IMR-90 (cell line): Measurements from ENCODE around the gene FGF6. TPM values are rescaled to one million over a fixed set of nuclear protein-coding genes. Genes with fewer than 3 reads are reported as not detected.

Source experiments
- ATAC-seq: fragments of 200-7000 bp; cut with Tn5 transposase; 2 replicates; pipeline ENCODE4 v1.9.1; 2020; ENCODE audit warnings: low read depth, mild to moderate bottlenecking, moderate library complexity
- BruUV-seq: library from RNA; stranded (reverse); fragments of 400-500 nt; replicated peaks from 2 replicates; lab custom pipeline; 2021; lab: Mats Ljungman, UMichigan
- CTCF ChIA-PET: fragments of 300-600 bp; formaldehyde crosslinking; extraction: SDS; loops from one replicate; lab custom pipeline; 2021; ENCODE audit warnings: antibody characterized with exemption; lab: Yijun Ruan, JAX
- POLR2A ChIA-PET: fragments of 300-600 bp; sonication (Branson Sonifier 250); formaldehyde crosslinking; loops from one replicate; lab custom pipeline; 2022; ENCODE audit warnings: antibody characterized with exemption; ENCODE audit not compliant: unreplicated experiment; lab: Charles Lee
- DNase-seq: peaks from one replicate; pipeline ENCODE4 v3.0.0; 2013
- H2AFZ ChIP-seq: replicated peaks from 2 replicates; pipeline ENCODE3; 2013; ENCODE audit warnings: low read length, mild to moderate bottlenecking; ENCODE audit not compliant: poor library complexity
- H2AK5ac ChIP-seq: 2 replicates; pipeline ENCODE4 v1.6.1; 2013; ENCODE audit warnings: low read depth, low read length, inconsistent platforms
- H2AK9ac ChIP-seq: replicated peaks from 2 replicates; pipeline ENCODE3; 2013; ENCODE audit warnings: mild to moderate bottlenecking, low read depth, low read length, moderate library complexity; ENCODE audit not compliant: poor library complexity
- H2BK120ac ChIP-seq: 2 replicates; pipeline ENCODE4 v1.6.1; 2013; ENCODE audit warnings: low read depth, low read length, inconsistent platforms
- H2BK15ac ChIP-seq: 3 replicates; pipeline ENCODE4 v1.6.1; 2013; ENCODE audit warnings: low read depth, low read length, inconsistent platforms
- H2BK20ac ChIP-seq: 2 replicates; pipeline ENCODE4 v1.6.1; 2013; ENCODE audit warnings: low read depth, mild to moderate bottlenecking, inconsistent platforms, low read length, moderate library complexity
- H2BK5ac ChIP-seq: 2 replicates; pipeline ENCODE4 v1.6.1; 2013; ENCODE audit warnings: mild to moderate bottlenecking, low read depth, low read length, inconsistent platforms; ENCODE audit not compliant: poor library complexity, severe bottlenecking
- H3K14ac ChIP-seq: replicated peaks from 2 replicates; pipeline ENCODE4 v1.6.1; 2013; ENCODE audit warnings: low read depth, low read length, inconsistent platforms
- H3K18ac ChIP-seq: 2 replicates; pipeline ENCODE4 v1.6.1; 2013; ENCODE audit warnings: low read depth, low read length, control low read depth
- H3K23ac ChIP-seq: 2 replicates; pipeline ENCODE4 v1.6.1; 2013; ENCODE audit warnings: low read depth, low read length, inconsistent platforms
- H3K27ac ChIP-seq: 2 replicates; pipeline ENCODE4 v1.5.1; 2013; ENCODE audit warnings: mild to moderate bottlenecking, control low read depth, low read length; ENCODE audit not compliant: insufficient read depth
- H3K27me3 ChIP-seq: 2 replicates; pipeline ENCODE4 v1.6.1; 2013; ENCODE audit warnings: low read length; ENCODE audit not compliant: control insufficient read depth, insufficient read depth
- H3K36me3 ChIP-seq: 2 replicates; pipeline ENCODE4 v1.6.1; 2013; ENCODE audit warnings: low read length, mixed read lengths; ENCODE audit not compliant: control insufficient read depth, insufficient read depth
- H3K4ac ChIP-seq: 2 replicates; pipeline ENCODE4 v1.6.1; 2013; ENCODE audit warnings: low read depth, low read length, inconsistent platforms
- H3K4me1 ChIP-seq: 2 replicates; pipeline ENCODE4 v1.6.1; 2013; ENCODE audit warnings: low read length, mixed read lengths; ENCODE audit not compliant: control insufficient read depth, insufficient read depth
- H3K4me2 ChIP-seq: 2 replicates; pipeline ENCODE4 v1.6.1; 2013; ENCODE audit warnings: low read depth, mild to moderate bottlenecking, control low read depth, low read length, moderate library complexity
- H3K4me3 ChIP-seq: 2 replicates; pipeline ENCODE4 v1.5.1; 2013; ENCODE audit warnings: low read depth, mild to moderate bottlenecking, control low read depth, low read length, moderate library complexity; ENCODE audit not compliant: insufficient read depth
- H3K56ac ChIP-seq: 2 replicates; pipeline ENCODE4 v1.6.1; 2013; ENCODE audit warnings: low read length, inconsistent platforms; ENCODE audit not compliant: insufficient read depth; ENCODE audit errors: extremely low read depth
- H3K79me1 ChIP-seq, 2 experiments: 2 replicates each; pipeline ENCODE4 v1.6.1; 2013; ENCODE audit warnings: low read length in 2 of 2, inconsistent platforms in 1 of 2, low read depth in 1 of 2
- H3K9ac ChIP-seq: 2 replicates; pipeline ENCODE4 v1.6.1; 2013; ENCODE audit warnings: low read depth, low read length, control low read depth
- H3K9me1 ChIP-seq: 2 replicates; pipeline ENCODE4 v1.6.1; 2013; ENCODE audit warnings: low read length, inconsistent platforms; ENCODE audit not compliant: insufficient read depth
- H3K9me3 ChIP-seq: 2 replicates; pipeline ENCODE4 v1.6.1; 2013; ENCODE audit warnings: low read length; ENCODE audit not compliant: control insufficient read depth, insufficient read depth
- H4K20me1 ChIP-seq: 2 replicates; pipeline ENCODE4 v1.6.1; 2013; ENCODE audit warnings: low read length, inconsistent platforms; ENCODE audit not compliant: insufficient read depth
- H4K5ac ChIP-seq: 2 replicates; pipeline ENCODE4 v1.6.1; 2013; ENCODE audit warnings: mild to moderate bottlenecking, low read depth, low read length, control low read depth
- H4K8ac ChIP-seq, 2 experiments: 2 replicates each; pipeline ENCODE4 v1.6.1; 2013; ENCODE audit warnings: low read depth in 2 of 2, low read length in 2 of 2, control low read depth in 1 of 2, inconsistent platforms in 1 of 2
- H4K91ac ChIP-seq: 2 replicates; pipeline ENCODE4 v1.6.1; 2013; ENCODE audit warnings: low read depth, low read length, inconsistent platforms; ENCODE audit not compliant: insufficient read depth
- MAZ ChIP-seq: IDR thresholded peaks from 2 replicates; pipeline ENCODE4 v1.6.1; 2012; ENCODE audit warnings: low read depth, mild to moderate bottlenecking, low read length, improper control_type of control experiment, moderate library complexity, borderline replicate concordance
- RAD21 ChIP-seq: IDR thresholded peaks from 2 replicates; pipeline ENCODE4 v1.6.1; 2012; ENCODE audit warnings: low read length, improper control_type of control experiment
- RFX5 ChIP-seq: IDR thresholded peaks from 2 replicates; pipeline ENCODE4 v1.8.0; 2012; ENCODE audit warnings: low read depth, mild to moderate bottlenecking, low read length, moderate library complexity
- WGBS, 2 experiments: methylation state at CpG; one replicate each; pipeline versions ENCODE4 v1.1.5 to v1.1.7; 2013; ENCODE audit warnings: missing lambda C conversion rate in 2 of 2; ENCODE audit not compliant: insufficient read length in 1 of 2; ENCODE audit errors: extremely low coverage in 2 of 2; 5-methylcytosine and 5-hydroxymethylcytosine counted together
- dilution Hi-C: fragments of 300-500 bp; cut with HindIII; formaldehyde crosslinking; loops from one replicate; pipeline ENCODE4 v1.14.3; 2018; ENCODE audit warnings: low sequenced_read_pairs; ENCODE audit not compliant: unreplicated experiment
- in situ Hi-C: fragments of 300-500 bp; cut with MboI; formaldehyde crosslinking; loops from 3 replicates; pipeline ENCODE4 v1.14.3; 2019; ENCODE audit warnings: low sequenced_read_pairs, inconsistent platforms, mixed read lengths
- intact Hi-C: fragments of 100-400 bp; cut with micrococcal nuclease; formaldehyde crosslinking; loops from 2 replicates; pipeline ENCODE4 v1.10.0; 2022
- polyA plus RNA-seq, 3 experiments: library from polyadenylated mRNA; depleted of rRNA; stranded (reverse); fragments of >200 nt; gene quantifications; 2 replicates each; pipeline ENCODE4 v1.2.3, GENCODE V29; 2012; ENCODE audit warnings: low replicate concordance in 1 of 3
- total RNA-seq: library from RNA; depleted of rRNA; stranded (reverse); fragments of >200 nt; gene quantifications from 2 replicates; pipeline ENCODE4 v1.2.3, GENCODE V29; 2012

Gene FGF6
- total and polyA plus RNA-seq, 2 of the 4 experiments (the other 2 are of a cell fraction) = not detected

DNA sequence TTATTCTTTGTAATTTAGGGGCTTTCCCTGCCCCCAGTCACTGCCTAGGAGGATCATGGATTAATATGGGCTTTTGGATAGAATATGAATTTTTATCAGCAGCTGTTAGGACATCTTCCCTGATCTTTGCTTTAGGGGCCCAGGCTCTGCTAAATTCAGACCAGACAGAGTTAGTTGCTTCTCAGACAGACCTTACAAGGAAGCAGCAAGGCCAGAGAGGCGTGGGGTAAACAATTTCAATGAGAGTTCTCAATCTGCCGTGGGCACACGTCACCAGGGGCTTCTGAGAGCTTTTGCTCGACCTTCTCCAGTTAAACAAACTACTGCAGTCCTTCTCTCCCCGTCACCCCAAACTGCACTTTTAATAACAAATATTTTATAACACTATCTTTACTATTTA, 27.7 kb downstream of the FGF6 start:
- Histone ChIP-seq H2BK15ac (no peak overlapping the region), H3K4me3 (no peak overlapping the region), H2AFZ (no peak overlapping the region), H2AK9ac (no peak overlapping the region), H4K5ac (no peak overlapping the region), H4K91ac (no peak overlapping the region), H2BK20ac (no peak overlapping the region), H3K79me1 (no peaks in the 10 kb centered on the region), H3K4me1 (no peaks in the 10 kb centered on the region), H2AK5ac (no peak overlapping the region), H3K9ac (no peak overlapping the region), H3K36me3 (no peaks in the 10 kb centered on the region), H2BK5ac (no peak overlapping the region), H4K20me1 (no peaks in the 10 kb centered on the region), H3K56ac (no peak overlapping the region), H3K4ac (no peak overlapping the region), H3K9me1 (no peaks in the 10 kb centered on the region), H2BK120ac (no peak overlapping the region), H4K8ac (no peak overlapping the region), H3K27me3 (peaks cover 23% of the 10 kb centered on the region), H3K14ac (no peak overlapping the region), H3K27ac (no peak overlapping the region), H3K18ac (no peak overlapping the region), H3K23ac (no peak overlapping the region), H3K4me2 (no peak overlapping the region), H3K9me3 (no peaks in the 10 kb centered on the region)
- POLR2A ChIA-PET = no interaction called here
- ATAC-seq = no peak
- in situ Hi-C loops (no loop called here), dilution Hi-C loops (no loop called here), intact Hi-C loops (no loop called here)
- BruUV-seq = no TSS peak
- DNase-seq = no peak
- no CpG with 5 or more reads among the region's 5 CpGs for WGBS, 2 experiments
- TF ChIP-seq RFX5 (no peak), MAZ (no peak), RAD21 (no peak)
- CTCF ChIA-PET = no interaction called here
